GM21526 (cell line): ENCODE results near the gene ARMH3.
"Not testable (repeated sequence)": the region's sequence is repeated elsewhere in the genome, so short reads cannot be mapped to it uniquely, and the experiment has no call there.

Source experiments
- ATAC-seq: cut with Tn5 transposase; IDR thresholded peaks from one replicate; pipeline ENCODE4 v1.9.1; 2021; ENCODE audit warnings: moderate library complexity; ENCODE audit not compliant: unreplicated experiment, low FRiP score

The ARMH3 gene

GRCh38 chr10:102055647-102056419, at the start of gene ARMH3:
ARMH3 (minus strand) TSS chr10:102056173; CDS start chr10:102040114, 16,059 bp downstream.
- peak; percentile 87 for ATAC-seq

GRCh38 chr10:102102421-102102820, 46.4 kb upstream of the ARMH3 start:
- no peak for ATAC-seq

GRCh38 chr10:102101152-102101551, 45.2 kb upstream of the ARMH3 start:
- no peak for ATAC-seq

GRCh38 chr10:102096449-102096848, 40.5 kb upstream of the ARMH3 start:
- ATAC-seq: no peak

- ATAC-seq: no peak
These were observed 34.8 kb upstream of the ARMH3 start for GRCh38 chr10:102090772-102091171.

- ATAC-seq: no peak
These were observed 30.2 kb upstream of the ARMH3 start for GRCh38 chr10:102086196-102086595.

GRCh38 chr10:102085336-102085735, 29.4 kb upstream of the ARMH3 start:
- ATAC-seq: no peak

- no peak for ATAC-seq
These were observed 27.6 kb upstream of the ARMH3 start for GRCh38 chr10:102083541-102083940.

GRCh38 chr10:102072673-102073527, 16.9 kb upstream of the ARMH3 start:
- no peak for ATAC-seq

- no peak for ATAC-seq
These were observed 13.1 kb upstream of the ARMH3 start for GRCh38 chr10:102069071-102069470.

- ATAC-seq: no peak
These were observed 12.2 kb upstream of the ARMH3 start for GRCh38 chr10:102068216-102068615.

- no peak for ATAC-seq
These were observed 11.3 kb upstream of the ARMH3 start for GRCh38 chr10:102067091-102067916.

- ATAC-seq: no peak
These were observed 10.6 kb upstream of the ARMH3 start for GRCh38 chr10:102066399-102067088.

GRCh38 chr10:102065561-102066398, 9.8 kb upstream of the ARMH3 start:
- peak; percentile 26 for ATAC-seq

- ATAC-seq: peak; percentile 91
These were observed 9.0 kb upstream of the ARMH3 start, which contains the start of gene HPS6 for GRCh38 chr10:102064868-102065560. HPS6 (plus strand) TSS chr10:102065349; CDS start chr10:102065475, 126 bp downstream.

GRCh38 chr10:102064503-102064867, 8.5 kb upstream of the ARMH3 start:
- ATAC-seq: no peak

- ATAC-seq: no peak
These were observed 4.0 kb upstream of the ARMH3 start for GRCh38 chr10:102059987-102060386.

- ATAC-seq: not testable (repeated sequence)
These were observed 909 bp downstream of the ARMH3 start for GRCh38 chr10:102054881-102055646.
